Measurements from ENCODE around the gene GNB3.
A peak's percentile ranks its signal among the peaks of the same experiment; 100 is the strongest.
"Not testable (repeated sequence)": the region's sequence is repeated elsewhere in the genome, so short reads cannot be mapped to it uniquely, and the experiment has no call there.

The GNB3 gene

DNA sequence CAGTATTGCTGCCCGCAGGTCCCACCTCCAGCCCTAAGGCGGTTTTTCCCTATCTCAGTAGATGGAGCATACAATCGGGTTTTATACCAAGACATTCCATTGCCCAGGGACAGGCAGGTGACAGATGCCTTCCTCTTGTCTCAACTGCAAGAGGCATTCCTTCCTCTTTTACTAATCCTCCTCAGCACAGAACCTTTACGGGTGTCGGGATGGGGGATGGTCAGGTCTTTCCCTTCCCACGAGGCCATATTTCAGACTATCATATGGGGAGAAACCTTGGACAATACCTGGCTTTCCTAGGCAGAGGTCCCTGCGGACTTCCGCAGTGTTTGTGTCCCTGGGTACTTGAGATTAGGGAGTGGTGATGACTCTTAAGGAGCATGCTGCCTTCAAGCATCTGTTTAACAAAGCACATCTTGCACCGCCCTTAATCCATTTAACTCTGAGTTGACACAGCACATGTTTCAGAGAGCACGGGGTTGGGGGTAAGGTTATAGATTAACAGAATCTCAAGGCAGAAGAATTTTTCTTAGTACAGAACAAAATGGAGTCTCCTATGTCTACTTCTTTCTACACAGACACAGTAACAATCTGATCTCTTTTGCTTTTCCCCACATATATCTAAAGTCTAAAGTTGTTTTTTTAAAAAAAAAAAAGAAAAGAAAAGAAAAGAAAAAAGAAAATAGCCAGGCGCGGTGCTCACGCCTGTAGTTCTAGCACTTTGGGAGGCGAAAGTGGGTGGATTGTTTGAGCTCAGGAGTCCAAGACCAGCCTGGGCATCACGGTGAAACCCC is 45.7 kb downstream of the GNB3 start:
- DNase-seq, result not testable (repeated sequence)

DNA sequence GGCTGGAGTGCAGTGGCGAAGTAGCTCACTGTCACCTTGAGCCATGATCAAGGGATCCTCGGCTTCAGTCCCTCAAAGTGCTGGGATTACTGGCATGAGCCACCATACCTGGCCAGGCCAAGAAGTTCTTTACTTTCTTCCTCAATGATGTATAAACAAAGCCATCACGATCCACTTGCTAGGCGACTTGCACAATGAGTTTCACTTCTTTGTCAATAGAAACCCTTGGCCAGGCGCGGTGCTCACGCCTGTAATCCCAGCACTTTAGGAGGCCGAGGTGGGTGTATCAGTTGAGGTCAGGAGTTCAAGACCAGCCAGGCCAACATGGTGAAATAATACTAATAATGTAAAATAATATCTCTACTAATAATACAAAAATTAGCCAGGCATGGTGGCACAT is 46.7 kb downstream of the GNB3 start:
- peak; percentile 43 to 60 (median 50) for DNase-seq

DNA sequence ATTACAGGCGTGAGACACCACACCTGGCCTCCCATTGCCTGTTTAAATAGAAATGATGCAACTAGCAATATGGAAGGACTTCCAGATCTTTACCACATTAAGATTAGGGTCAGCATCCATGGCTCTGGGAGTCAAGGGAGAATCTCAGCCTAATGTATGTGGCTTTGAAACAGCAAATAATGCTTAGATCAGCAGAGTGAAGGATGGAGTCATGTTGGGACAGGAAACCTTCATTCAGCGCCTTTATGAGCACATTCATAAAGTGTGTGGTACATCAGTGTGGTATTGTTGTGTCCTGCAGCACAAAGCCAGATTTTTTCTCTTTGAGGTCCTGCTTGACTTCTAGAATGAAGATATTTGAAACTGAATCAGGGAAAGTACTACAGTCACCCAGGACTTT is 47.6 kb downstream of the GNB3 start:
- no peak for DNase-seq

DNA sequence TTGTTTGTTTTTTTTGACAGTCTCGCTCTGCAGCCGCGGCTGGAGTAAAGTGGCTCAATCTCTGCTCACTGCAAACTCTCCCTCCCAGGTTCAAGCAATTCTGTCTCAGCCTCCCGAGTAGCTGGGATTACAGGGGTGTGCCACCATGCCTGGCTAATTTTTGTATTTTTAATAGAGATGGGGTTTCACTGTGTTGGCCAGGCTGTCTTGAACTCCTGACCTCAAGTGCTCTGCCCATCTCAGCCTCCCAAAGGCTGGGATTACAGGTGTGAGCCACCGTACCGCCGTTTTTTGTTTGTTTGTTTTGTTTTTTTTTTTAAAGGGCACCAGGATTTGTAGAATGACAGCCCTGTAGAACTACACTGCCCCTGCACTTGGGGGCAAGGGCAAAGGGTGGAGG is 48.1 kb downstream of the GNB3 start:
- not testable (repeated sequence) for DNase-seq

DNA sequence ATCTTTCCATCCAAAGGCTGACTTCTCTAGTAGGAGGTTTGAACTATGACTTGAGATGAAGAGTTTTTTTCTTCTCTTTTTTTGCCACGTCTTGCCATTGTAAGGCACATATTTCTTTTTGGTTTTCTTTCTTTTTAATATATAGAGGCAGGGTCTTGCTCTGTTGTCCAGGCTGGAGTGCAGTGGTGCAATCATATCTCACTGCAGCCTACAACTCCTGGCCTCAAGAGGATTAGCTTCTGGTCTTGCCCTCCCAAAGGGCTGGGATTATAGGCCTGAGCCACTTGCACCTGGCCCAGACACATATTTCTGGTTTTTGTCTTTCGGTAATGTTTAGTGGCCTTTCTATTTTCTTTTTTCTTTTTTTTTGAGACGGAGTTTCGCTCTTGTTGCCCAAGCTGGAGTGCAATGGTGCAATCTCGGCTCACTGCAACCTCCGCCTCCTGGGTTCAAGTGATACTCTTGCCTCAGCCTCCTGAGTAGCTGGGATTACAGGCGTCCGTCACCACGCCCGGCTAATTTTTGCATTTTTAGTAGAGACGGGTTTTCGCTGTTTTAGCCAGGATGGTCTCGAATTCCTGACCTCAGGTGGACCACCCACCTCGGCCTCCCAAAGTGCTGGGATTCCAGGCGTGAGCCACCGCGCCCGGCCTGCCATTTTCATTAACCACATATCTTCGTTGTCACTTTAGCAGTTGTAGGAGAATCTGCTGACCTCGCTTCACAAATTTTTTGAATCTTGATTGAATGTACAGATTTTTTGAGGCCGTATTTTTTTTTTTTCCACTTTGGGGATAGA is 49.2 kb downstream of the GNB3 start:
- DNase-seq, result not testable (repeated sequence)

DNA sequence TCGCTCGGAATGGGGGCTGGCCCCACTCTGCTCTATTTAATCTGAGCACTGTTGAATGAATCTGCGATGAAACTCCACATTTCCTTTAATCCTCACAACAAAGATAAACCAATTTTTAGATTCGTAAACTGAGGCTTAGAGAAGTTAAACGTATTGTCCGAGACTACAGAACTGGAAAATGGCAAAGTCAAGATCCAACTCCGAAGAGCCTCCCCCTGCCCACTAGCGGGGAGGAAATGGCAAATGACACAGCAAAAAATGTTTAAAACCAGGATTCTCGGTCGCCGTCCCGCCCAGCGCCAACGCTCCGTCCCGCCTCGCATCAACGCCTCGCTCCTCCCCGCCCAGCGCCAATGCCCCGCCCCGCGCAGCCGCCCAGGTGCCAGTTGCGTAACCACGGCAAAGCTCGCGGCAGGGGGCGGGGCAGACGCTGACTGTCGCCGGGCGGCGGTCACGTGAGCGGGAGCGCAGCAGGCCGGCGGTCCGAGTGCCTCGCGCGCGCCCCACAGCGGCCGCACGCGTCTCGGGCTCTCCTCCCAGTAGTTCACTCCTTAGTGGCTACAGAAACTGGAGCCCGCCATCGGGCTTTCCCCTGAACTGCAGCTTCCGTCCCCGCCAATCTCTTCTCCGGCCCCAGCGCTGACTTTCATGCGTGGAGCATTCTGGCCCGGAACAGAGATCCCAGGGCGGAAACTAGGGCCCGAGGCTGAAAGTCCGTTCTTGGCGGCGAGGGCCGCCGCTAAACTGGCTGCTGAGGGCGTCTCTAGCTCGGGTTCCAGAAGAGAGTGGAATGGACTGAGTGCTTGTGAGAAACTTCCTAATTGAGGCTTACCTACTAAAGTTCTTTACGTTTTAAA is 50.3 kb downstream of the GNB3 start:
- DNase-seq, result peak; percentile 98 to 100 (median 100)

DNA sequence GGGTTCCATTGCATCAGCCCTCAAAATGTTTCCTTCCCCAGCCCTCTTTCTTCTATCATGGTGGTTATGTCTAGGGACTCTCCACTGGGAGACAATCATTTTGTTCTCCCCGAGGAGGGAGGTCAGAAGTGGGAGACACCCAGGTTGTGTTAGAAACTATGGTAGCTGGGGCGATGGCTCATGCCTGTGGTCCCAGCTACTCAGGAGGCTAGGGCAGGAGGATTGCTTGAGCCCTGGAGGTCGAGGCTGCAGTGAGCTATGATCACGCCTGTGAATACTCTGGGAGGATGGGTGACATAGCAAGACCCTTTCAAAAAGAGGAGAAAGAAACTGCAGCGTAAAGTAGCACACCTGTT is 50.9 kb downstream of the GNB3 start:
- DNase-seq, result no peak

DNA sequence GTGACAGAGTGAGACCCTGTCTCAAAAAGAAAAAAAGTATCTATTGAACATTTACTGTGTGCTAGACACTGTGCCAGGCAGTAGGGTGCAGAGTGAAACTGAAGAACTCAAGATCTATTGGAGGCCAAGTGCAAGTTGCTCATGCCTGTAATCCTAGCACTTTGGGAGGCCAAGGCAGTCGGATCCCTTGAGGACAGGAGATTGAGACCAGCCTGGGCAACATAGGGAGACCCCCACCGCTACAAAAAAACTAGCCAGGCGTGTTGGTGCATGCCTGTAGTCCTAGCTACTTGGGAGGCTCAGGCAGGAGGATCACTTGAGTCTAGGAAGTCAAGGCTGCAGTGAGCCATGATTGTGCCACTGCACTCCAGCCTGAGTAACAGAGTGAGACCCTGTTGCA is 52.0 kb downstream of the GNB3 start:
- not testable (repeated sequence) for DNase-seq

DNA sequence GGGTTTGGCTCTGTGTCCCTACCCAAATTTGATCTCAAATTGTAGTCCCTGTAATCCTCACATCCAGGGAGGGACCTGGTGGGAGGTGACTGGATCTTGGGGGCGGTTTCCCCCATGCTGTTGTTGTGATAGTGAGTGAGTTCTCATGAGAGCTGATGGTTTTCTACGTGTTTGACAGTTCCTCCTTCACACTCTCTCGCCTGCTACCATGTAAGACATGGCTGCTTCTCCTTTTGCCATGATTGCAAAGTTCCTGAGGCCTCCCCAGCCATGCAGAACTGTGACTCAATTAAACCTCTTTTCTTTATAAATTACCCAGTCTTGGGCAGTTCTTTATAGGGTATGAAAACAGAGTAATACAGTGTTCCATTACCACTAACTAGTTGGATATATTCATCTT is 53.6 kb downstream of the GNB3 start:
- peak in 1 of 3 donors; percentile 42 for DNase-seq
